CD8-positive, alpha-beta memory T cell (primary cell): ENCODE data around the gene PRM1. TPM values are rescaled to one million over a fixed set of nuclear protein-coding genes. Genes with fewer than 3 reads are reported as not detected.

ENCODE experiments used
- CTCF ChIA-PET: fragments of 350-600 bp; sonication (Branson Sonifier 250); formaldehyde crosslinking; loops from one replicate; lab custom pipeline; 2021; ENCODE audit warnings: antibody characterized with exemption; lab: Charles Lee
- POLR2A ChIA-PET: fragments of 350-600 bp; sonication (Branson Sonifier 250); formaldehyde crosslinking; loops from one replicate; lab custom pipeline; 2021; ENCODE audit warnings: antibody characterized with exemption; lab: Charles Lee
- DNase-seq, 5 donors: peaks; one replicate each; pipeline versions ENCODE4 v3.0.0 to v3.0.0-alpha.2; 2020 to 2022; ENCODE audit warnings: mixed read lengths in 1 of 5
- H3K27ac ChIP-seq: one replicate; pipeline ENCODE4 v1.7.0; 2013; ENCODE audit warnings: low read depth, mild to moderate bottlenecking, low read length, moderate library complexity
- H3K27me3 ChIP-seq: 2 replicates; pipeline ENCODE4 v1.7.0; 2013; ENCODE audit warnings: low read length, mild to moderate bottlenecking; ENCODE audit not compliant: insufficient read depth, poor library complexity, severe bottlenecking
- H3K36me3 ChIP-seq: 2 replicates; pipeline ENCODE4 v1.7.0; 2013; ENCODE audit warnings: mild to moderate bottlenecking, low read length, moderate library complexity; ENCODE audit not compliant: insufficient read depth
- H3K4me1 ChIP-seq: 2 replicates; pipeline ENCODE4 v1.7.0; 2013; ENCODE audit warnings: mild to moderate bottlenecking, low read length, moderate library complexity; ENCODE audit not compliant: insufficient read depth
- H3K4me3 ChIP-seq: 2 replicates; pipeline ENCODE4 v1.7.0; 2013; ENCODE audit warnings: mild to moderate bottlenecking, low read length
- H3K9me3 ChIP-seq: 2 replicates; pipeline ENCODE4 v1.7.0; 2013; ENCODE audit warnings: mild to moderate bottlenecking, low read length
- H3K27ac Mint-ChIP-seq, 8 donors: one replicate each; pipeline ENCODE4 v1.8.0; 2020 to 2021; ENCODE audit warnings: mixed read lengths in 8 of 8, mild to moderate bottlenecking in 6 of 8, inconsistent platforms in 3 of 8, moderate library complexity in 3 of 8
- H3K27me3 Mint-ChIP-seq, 2 donors: one replicate each; pipeline ENCODE4 v1.8.0; 2020 to 2021; ENCODE audit warnings: mixed read lengths in 2 of 2, mild to moderate bottlenecking in 1 of 2, moderate library complexity in 1 of 2
- H3K36me3 Mint-ChIP-seq, 3 donors: one replicate each; pipeline ENCODE4 v1.8.0; 2020 to 2021; ENCODE audit warnings: mixed read lengths in 3 of 3, inconsistent platforms in 1 of 3, mild to moderate bottlenecking in 1 of 3
- H3K4me1 Mint-ChIP-seq, 3 donors: one replicate each; pipeline ENCODE4 v1.8.0; 2020 to 2021; ENCODE audit warnings: mixed read lengths in 3 of 3, inconsistent platforms in 1 of 3, mild to moderate bottlenecking in 1 of 3
- H3K4me3 Mint-ChIP-seq, 7 donors: one replicate each; pipeline ENCODE4 v1.8.0; 2020 to 2021; ENCODE audit warnings: mixed read lengths in 7 of 7, mild to moderate bottlenecking in 6 of 7, moderate library complexity in 4 of 7, inconsistent platforms in 2 of 7
- H3K9me3 Mint-ChIP-seq, 5 donors: one replicate each; pipeline ENCODE4 v1.8.0; 2020 to 2022; ENCODE audit warnings: mixed read lengths in 5 of 5, mild to moderate bottlenecking in 3 of 5, moderate library complexity in 2 of 5, inconsistent platforms in 1 of 5
- polyA plus RNA-seq: library from polyadenylated mRNA; unstranded; fragments of 300-500 nt; fragmentation: Illumina TruSeq; gene quantifications from one replicate; pipeline ENCODE4 v1.2.3, GENCODE V29; 2021
- total RNA-seq, 2 experiments: library from RNA; stranded (reverse); gene quantifications; one replicate each; pipeline ENCODE4 v1.2.3, GENCODE V29; 2021

PRM1 gene
- total and polyA plus RNA-seq, 3 experiments from 2014 or later, result not detected

DNA sequence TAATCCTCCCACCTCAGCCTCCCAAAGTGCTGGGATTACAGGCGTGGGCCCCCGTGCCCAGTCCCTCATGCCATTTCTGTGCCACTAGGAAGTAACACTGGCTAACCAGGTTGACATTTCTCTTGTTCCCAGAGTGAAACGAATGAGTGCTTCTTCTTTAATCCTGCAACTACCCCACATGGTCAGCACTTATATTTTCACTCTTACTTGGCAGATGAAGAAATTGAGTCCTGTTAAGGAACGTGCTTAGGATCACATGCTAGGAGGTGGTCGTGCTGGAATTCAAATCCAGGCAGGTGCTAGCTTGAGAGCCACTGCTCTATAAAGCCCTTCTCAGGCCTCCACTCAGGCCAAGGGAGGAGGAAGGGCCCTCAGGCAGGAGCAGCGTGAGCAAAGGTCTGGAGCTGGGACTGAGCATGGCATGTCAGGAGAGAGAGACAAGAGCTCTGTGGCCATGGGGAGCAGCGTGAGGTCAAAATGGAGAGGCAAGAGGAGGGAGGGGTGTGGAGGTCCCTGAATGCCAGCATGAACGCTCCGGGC, 45.7 kb upstream of the PRM1 start:
- Histone ChIP-seq H3K4me1 (peaks cover 18% of the 10 kb centered on the region), H3K27ac (no peak overlapping the region), H3K9me3 (no peaks in the 10 kb centered on the region), H3K4me3 (no peak overlapping the region), H3K36me3 (no peaks in the 10 kb centered on the region), H3K27me3 (no peaks in the 10 kb centered on the region)
- CTCF ChIA-PET, result interaction anchor here (1.2 to 1.4 kb wide), 2 partner anchors 28 to 363 kb away, joined by 3 read pairs; no protein-coding TSS in a partner anchor
- Mint-ChIP-seq H3K4me1 (peaks cover 29 to 34% (median 34%) of the 10 kb centered on the region in 3 donors), H3K36me3 (peaks cover 0 to 4% (median 0%) of the 10 kb centered on the region in 3 donors), H3K27me3 (peaks cover 4 to 7% of the 10 kb centered on the region in 2 donors), H3K27ac (peak overlapping the region in 1 of 8 donors; percentile 83), H3K4me3 (peak overlapping the region in 3 of 7 donors; percentile 23 to 54 (median 54)), H3K9me3 (no peaks in the 10 kb centered on the region)
- no peak for DNase-seq
- POLR2A ChIA-PET, result no interaction called here

DNA sequence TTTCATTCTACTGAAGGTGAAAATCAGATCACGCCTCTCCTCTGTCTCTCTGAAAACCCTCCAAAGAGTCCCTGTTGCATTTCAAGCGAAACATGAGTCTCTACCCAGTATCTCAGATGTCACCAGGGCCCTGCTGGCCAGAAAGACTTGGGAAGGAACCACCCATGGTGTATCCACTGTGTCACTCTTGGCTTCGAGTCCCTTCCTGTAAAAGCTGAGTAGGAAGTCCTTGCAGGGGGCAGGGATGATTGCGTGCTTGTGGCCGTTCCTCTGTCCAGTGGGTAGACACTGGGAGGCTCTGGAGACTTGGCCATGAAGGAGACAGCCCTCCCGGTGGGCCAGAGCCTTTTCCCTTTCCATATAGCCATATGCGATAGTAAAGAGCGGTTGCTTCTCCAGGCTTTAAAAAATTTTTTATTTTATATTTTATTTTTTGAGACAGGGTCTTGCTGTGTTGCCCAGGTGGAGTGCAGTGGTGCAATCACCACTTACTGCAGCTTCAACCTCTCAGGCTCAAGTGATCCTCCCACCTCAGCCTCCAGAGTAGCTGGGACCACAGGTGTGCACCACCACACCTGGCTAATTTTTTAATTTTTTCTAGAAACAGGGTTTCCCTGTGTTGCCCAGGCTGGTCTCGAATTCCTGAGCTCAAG, 45.1 kb upstream of the PRM1 start:
- Mint-ChIP-seq H3K27me3 (peaks cover 4 to 7% of the 10 kb centered on the region in 2 donors), H3K27ac (no peak overlapping the region), H3K36me3 (peaks cover 0 to 4% (median 0%) of the 10 kb centered on the region in 3 donors), H3K4me1 (peaks cover 29 to 34% (median 34%) of the 10 kb centered on the region in 3 donors), H3K4me3 (no peak overlapping the region), H3K9me3 (no peaks in the 10 kb centered on the region)
- Histone ChIP-seq H3K36me3 (no peaks in the 10 kb centered on the region), H3K27me3 (no peaks in the 10 kb centered on the region), H3K4me1 (peaks cover 18% of the 10 kb centered on the region), H3K27ac (no peak overlapping the region), H3K4me3 (no peak overlapping the region), H3K9me3 (no peaks in the 10 kb centered on the region)
- ChIA-PET POLR2A (no interaction called here), CTCF (interaction anchor here (1.2 to 1.4 kb wide), 2 partner anchors 29 to 362 kb away, joined by 3 read pairs; no protein-coding TSS in a partner anchor)
- DNase-seq, result no peak

DNA sequence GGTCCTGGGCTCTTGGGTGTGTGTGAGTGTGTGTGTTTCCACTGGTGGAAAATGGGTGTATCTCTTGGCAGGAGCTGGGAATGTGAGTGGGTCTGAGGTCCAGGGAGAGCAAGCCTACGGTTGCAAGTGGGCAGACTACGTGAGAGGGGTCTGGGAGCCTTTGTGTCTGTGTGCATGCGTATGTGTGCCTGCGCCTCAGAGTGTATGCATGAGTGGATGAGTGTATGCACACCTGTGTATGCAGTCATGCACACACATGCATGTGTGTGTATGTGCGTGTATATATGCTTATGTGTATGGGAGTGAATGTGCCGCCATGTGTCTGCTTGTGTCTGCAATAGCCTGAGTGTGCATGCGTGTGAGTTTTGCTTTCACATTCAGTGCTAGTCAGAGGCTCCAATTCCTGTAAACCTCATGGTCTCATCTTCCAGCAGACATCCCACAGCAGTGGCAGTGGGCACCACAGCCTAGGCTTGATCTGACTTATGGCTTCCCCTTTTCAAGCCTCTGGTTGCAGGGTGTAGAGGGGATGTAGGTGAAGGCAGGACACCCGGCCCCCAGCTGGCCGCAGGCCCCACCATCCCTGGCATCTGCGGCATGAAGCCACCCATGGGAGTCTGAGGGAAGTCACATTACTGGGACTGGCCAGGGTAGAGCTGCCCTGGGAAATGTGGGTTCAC, 44.4 kb upstream of the PRM1 start:
- DNase-seq, result no peak
- H3K27ac ChIP-seq, result no peak overlapping the region
- H3K36me3 ChIP-seq, result no peaks in the 10 kb centered on the region
- peaks cover 1 to 5% of the 10 kb centered on the region in 2 donors for H3K27me3 Mint-ChIP-seq
- H3K36me3 Mint-ChIP-seq, result peaks cover 0 to 4% (median 0%) of the 10 kb centered on the region in 3 donors
- H3K4me3 ChIP-seq, result no peak overlapping the region
- peaks cover 29 to 34% (median 34%) of the 10 kb centered on the region in 3 donors for H3K4me1 Mint-ChIP-seq
- H3K27ac Mint-ChIP-seq, result no peak overlapping the region
- H3K4me3 Mint-ChIP-seq, result no peak overlapping the region
- H3K4me1 ChIP-seq, result peaks cover 18% of the 10 kb centered on the region
- ChIA-PET CTCF (interaction anchor here (1.0 to 1.2 kb wide), 2 partner anchors 8 to 29 kb away, joined by 3 read pairs; no protein-coding TSS in a partner anchor), POLR2A (no interaction called here)
- no peaks in the 10 kb centered on the region for H3K27me3 ChIP-seq
- H3K9me3 Mint-ChIP-seq, result no peaks in the 10 kb centered on the region
- H3K9me3 ChIP-seq, result no peaks in the 10 kb centered on the region

DNA sequence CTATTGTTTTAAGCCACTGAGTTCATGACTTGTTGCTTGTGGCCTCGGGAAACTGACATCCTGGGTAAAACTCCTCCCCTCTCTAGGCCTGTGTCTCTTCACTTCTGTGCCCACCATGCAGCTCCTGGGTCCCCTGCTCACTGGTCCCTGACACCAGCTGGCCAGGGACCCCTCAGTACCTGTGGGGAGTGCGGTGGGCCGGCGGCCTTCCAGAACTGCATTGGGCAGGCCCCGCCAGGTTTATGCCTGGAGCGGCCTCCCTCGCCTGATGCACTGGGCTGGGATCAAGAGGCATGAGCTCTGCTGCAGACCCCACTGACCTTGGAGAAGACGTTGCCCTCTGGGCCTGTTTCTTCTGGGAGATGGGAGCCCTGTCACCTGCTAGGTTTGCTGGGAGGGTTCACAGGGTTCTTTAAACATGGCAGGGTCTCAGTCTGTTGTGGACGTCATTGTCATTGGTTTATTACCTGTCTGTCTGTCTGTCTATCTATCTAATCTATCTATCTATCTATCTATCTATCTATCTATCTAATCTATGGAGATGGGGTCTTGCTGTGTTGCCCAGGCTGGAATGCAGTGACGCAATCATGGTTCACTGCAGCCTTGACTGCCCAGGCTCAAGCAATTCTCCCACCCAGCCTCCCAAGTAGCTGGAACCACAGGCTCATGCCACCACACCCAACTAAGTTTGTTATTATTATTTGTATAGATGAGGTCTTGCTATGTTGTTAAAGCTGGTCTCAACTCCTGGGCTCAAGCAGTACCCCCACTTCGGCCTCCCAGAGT, 42.6 kb upstream of the PRM1 start:
- Histone ChIP-seq H3K36me3 (no peaks in the 10 kb centered on the region), H3K4me3 (no peak overlapping the region), H3K4me1 (peaks cover 12% of the 10 kb centered on the region), H3K27ac (no peak overlapping the region), H3K9me3 (no peaks in the 10 kb centered on the region), H3K27me3 (no peaks in the 10 kb centered on the region)
- Mint-ChIP-seq H3K36me3 (peaks cover 0 to 4% (median 0%) of the 10 kb centered on the region in 3 donors), H3K9me3 (no peaks in the 10 kb centered on the region), H3K27ac (no peak overlapping the region), H3K4me3 (no peak overlapping the region), H3K27me3 (peaks cover 0 to 4% of the 10 kb centered on the region in 2 donors), H3K4me1 (peaks cover 21 to 28% (median 22%) of the 10 kb centered on the region in 3 donors)
- POLR2A ChIA-PET, result no interaction called here
- no peak for DNase-seq
- CTCF ChIA-PET, result no interaction called here

DNA sequence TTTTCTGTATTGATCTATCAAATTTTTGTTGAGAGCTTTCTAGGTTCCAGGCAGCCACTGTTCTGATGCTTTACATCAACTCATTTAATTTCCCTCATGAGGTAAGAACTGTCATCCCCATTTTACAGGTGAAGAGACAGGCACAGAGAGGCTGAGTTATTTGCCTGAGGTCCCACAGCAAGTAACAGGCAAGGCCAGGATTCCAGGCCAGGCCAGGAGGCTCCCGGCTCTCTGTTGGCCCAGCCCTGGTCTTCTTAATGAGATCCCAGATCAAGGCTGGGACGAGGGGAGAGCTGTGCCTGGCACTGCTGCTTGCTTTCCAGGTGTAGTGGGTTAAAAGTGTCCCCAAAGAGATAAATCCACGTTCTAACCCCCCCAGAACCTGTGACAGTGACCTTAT, 41.7 kb upstream of the PRM1 start:
- Mint-ChIP-seq H3K9me3 (no peaks in the 10 kb centered on the region), H3K4me3 (no peak overlapping the region), H3K27ac (no peak overlapping the region), H3K4me1 (peaks cover 12 to 19% (median 13%) of the 10 kb centered on the region in 3 donors), H3K36me3 (peaks cover 0 to 4% (median 0%) of the 10 kb centered on the region in 3 donors), H3K27me3 (peaks cover 0 to 2% of the 10 kb centered on the region in 2 donors)
- H3K9me3 ChIP-seq, result no peaks in the 10 kb centered on the region
- H3K4me3 ChIP-seq, result no peak overlapping the region
- no peak for DNase-seq
- H3K36me3 ChIP-seq, result no peaks in the 10 kb centered on the region
- ChIA-PET POLR2A (no interaction called here), CTCF (no interaction called here)
- H3K27me3 ChIP-seq, result no peaks in the 10 kb centered on the region
- no peak overlapping the region for H3K27ac ChIP-seq
- H3K4me1 ChIP-seq, result peaks cover 3% of the 10 kb centered on the region

DNA sequence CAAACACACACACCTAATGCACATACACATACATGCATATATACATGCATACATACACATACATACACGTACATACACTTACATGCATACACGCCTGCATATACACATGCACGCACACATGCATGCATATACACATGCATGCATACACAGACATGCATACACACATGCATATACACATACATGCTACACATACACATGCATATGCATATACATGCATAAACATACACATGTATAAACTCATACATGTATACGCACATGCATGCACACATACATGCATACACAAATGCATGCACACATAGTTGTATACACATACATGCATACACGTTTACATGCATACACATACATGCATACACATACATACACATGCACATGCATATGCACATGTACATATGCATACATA, 40.5 kb upstream of the PRM1 start:
- Histone ChIP-seq H3K36me3 (no peaks in the 10 kb centered on the region), H3K27me3 (no peaks in the 10 kb centered on the region), H3K27ac (no peak overlapping the region), H3K4me3 (no peak overlapping the region), H3K9me3 (no peaks in the 10 kb centered on the region), H3K4me1 (no peaks in the 10 kb centered on the region)
- H3K27me3 Mint-ChIP-seq, result peaks cover 0 to 1% of the 10 kb centered on the region in 2 donors
- H3K36me3 Mint-ChIP-seq, result no peaks in the 10 kb centered on the region
- H3K9me3 Mint-ChIP-seq, result no peaks in the 10 kb centered on the region
- no peak overlapping the region for H3K4me3 Mint-ChIP-seq
- DNase-seq, result no peak
- ChIA-PET CTCF (no interaction called here), POLR2A (no interaction called here)
- no peak overlapping the region for H3K27ac Mint-ChIP-seq
- peaks cover 3 to 7% (median 5%) of the 10 kb centered on the region in 3 donors for H3K4me1 Mint-ChIP-seq

DNA sequence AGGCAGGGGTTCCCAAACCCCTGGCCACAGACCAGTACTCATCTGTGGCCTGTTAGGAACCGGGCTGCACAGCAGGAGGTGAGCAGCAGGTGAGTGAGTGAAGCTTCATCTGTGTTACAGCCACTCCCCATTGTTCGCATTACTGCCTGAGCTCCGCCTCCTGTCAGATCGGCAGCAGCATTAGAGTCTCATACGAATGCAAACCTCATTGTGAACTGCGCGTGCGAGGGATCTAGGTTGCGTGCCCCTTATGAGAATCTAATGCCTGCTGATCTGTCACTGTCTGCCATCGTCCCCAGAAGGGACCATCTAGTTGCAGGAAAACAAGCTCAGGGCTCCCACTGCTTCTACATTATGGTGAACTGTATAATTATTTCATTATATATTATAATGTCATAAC, 39.0 kb upstream of the PRM1 start:
- Histone ChIP-seq H3K4me3 (no peak overlapping the region), H3K4me1 (no peaks in the 10 kb centered on the region), H3K36me3 (no peaks in the 10 kb centered on the region), H3K9me3 (no peaks in the 10 kb centered on the region), H3K27me3 (no peaks in the 10 kb centered on the region), H3K27ac (no peak overlapping the region)
- H3K27ac Mint-ChIP-seq, result no peak overlapping the region
- ChIA-PET POLR2A (interaction anchor here (0.5 kb wide), 1 partner anchor 49 kb away, joined by 3 read pairs; no protein-coding TSS in a partner anchor), CTCF (no interaction called here)
- H3K36me3 Mint-ChIP-seq, result no peaks in the 10 kb centered on the region
- H3K27me3 Mint-ChIP-seq, result peaks cover 0 to 1% of the 10 kb centered on the region in 2 donors
- H3K4me1 Mint-ChIP-seq, result peaks cover under 1 to 1% (median 1%) of the 10 kb centered on the region in 3 donors
- H3K4me3 Mint-ChIP-seq, result no peak overlapping the region
- no peaks in the 10 kb centered on the region for H3K9me3 Mint-ChIP-seq
- no peak for DNase-seq
